Left colon (tissue), 2 donors: ENCODE data around the gene KATNAL2. TPM values are rescaled to one million over a fixed set of nuclear protein-coding genes. Genes with fewer than 3 reads are reported as not detected.
A peak's percentile ranks its signal among the peaks of the same experiment; 100 is the strongest.
"Not testable (repeated sequence)": the region's sequence is repeated elsewhere in the genome, so short reads cannot be mapped to it uniquely, and the experiment has no call there.

Source experiments
- ATAC-seq: fragments of 200-7000 bp; cut with Tn5 transposase; one replicate; pipeline ENCODE4 v1.9.1; 2020; ENCODE audit warnings: mild to moderate bottlenecking, moderate library complexity
- DNase-seq, 2 donors: peaks; one replicate each; pipeline ENCODE4 v3.0.0-alpha.2; 2020
- intact Hi-C, 2 donors: fragments of 100-400 bp; cut with DNase I in 1 of 2; cut with micrococcal nuclease in 1 of 2; formaldehyde crosslinking; loops; one replicate each; pipeline versions ENCODE4 v1.11.2 to v1.14.0; 2022; cut with DNase I, micrococcal nuclease
- total RNA-seq, 2 donors: library from RNA; stranded (reverse); fragmentation: NEBNext Ultra II Directional; extraction: Animal tissue kit (Norgen Biotek cat#: 25700); gene quantifications; one replicate each; pipeline ENCODE4 v1.2.1, GENCODE V29; 2021
- donor health status: DM: no; HTN: no; CAD: no.
- donor health status: DM: yes; HTN: yes; CAD: no.

The KATNAL2 gene
- total RNA-seq, 2 donors from 2014 or later, result 2.1 to 3.7 TPM

DNA sequence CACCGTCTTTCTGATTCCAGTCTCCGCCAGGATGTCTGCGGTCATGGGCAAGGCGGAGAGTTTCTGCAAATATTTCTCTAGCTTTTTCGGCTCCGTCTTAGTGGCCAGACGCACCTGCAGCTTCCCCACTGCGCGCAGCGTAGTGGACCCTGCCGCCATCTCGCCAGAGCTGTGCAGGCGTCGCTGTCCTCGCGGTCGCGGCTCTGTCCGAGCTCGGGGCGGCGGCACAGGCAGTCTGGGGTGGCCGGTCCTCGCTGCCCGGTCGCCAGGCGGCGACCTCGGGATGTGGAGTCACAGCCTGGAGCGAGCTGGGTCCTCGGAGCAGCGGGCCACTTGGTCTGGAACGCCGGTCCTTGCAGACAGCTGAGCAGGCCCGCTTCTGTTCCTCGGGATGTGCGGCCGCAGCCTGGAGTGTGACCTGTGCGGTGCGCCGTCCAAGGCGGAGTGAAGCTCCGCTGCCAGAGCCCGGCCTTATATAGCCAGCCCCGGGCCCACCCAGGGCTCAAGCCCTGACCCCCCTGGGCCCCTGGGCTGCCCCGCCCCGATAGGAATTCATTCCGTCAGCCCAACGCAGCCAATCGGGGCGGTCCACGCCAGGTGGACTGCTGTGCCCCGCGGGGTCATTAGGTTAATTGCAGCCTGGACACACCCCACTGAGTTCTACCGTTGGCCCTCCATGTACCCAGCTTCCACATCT lies 106.5 kb downstream of the KATNAL2 start:
- ATAC-seq, result peak; percentile 28
- DNase-seq, intact Hi-C loops: not testable (repeated sequence)

DNA sequence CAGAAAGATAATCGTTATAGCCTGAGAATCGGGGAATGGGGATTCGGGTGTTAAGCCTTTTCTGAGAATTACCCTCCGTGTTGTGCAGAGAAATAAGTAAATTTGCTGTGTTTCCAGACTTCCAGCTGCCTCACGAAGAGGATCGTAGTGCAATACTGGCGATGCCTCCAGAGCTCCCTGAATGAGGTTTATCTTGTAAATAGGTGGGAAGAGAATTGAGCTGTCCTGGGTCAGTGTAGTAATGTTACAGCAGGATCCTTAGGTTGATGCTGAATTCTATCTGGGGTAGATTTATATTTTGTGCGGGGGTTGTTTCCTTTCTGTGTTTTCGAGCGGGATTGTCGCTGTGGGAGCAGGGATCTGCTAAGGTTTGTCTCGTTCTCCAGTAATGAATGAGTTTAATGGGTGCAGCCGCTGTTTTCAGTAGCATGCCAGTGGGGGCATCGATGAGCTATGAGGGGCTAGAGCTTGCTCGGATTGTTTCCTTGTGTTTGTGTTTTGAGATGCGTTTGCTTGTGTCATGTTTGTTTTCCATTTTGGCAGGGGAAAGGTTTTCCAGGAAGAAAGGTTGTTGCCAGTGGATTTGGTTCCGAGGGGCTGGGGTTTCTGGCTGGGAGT lies 108.3 kb downstream of the KATNAL2 start:
- ATAC-seq, DNase-seq, intact Hi-C loops: not testable (repeated sequence)

DNA sequence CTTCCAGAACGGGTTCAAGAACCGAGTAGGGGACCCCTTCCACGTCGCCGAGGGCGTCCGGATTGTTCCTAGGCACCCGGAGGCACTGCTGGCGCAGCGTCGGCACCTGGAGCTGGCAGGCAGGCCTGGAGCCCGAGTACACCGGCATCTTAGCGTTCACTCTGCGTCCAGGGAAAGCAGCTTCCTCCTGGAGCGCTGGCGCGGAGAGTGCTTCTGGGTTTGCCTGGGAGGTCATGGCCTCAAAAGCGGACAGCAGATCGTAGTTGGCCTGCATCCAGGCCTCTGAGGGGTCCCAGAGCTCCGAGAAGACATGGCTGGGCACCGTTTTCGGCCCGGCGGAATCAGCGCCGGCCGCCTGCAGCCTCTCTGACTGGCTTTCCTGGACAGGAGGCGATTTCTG lies 111.3 kb downstream of the KATNAL2 start:
- intact Hi-C loops, ATAC-seq, DNase-seq: not testable (repeated sequence)

DNA sequence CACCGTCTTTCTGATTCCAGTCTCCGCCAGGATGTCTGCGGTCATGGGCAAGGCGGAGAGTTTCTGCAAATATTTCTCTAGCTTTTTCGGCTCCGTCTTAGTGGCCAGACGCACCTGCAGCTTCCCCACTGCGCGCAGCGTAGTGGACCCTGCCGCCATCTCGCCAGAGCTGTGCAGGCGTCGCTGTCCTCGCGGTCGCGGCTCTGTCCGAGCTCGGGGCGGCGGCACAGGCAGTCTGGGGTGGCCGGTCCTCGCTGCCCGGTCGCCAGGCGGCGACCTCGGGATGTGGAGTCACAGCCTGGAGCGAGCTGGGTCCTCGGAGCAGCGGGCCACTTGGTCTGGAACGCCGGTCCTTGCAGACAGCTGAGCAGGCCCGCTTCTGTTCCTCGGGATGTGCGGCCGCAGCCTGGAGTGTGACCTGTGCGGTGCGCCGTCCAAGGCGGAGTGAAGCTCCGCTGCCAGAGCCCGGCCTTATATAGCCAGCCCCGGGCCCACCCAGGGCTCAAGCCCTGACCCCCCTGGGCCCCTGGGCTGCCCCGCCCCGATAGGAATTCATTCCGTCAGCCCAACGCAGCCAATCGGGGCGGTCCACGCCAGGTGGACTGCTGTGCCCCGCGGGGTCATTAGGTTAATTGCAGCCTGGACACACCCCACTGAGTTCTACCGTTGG lies 112.4 kb downstream of the KATNAL2 start:
- intact Hi-C loops, DNase-seq: not testable (repeated sequence)
- ATAC-seq, result peak; percentile 31

DNA sequence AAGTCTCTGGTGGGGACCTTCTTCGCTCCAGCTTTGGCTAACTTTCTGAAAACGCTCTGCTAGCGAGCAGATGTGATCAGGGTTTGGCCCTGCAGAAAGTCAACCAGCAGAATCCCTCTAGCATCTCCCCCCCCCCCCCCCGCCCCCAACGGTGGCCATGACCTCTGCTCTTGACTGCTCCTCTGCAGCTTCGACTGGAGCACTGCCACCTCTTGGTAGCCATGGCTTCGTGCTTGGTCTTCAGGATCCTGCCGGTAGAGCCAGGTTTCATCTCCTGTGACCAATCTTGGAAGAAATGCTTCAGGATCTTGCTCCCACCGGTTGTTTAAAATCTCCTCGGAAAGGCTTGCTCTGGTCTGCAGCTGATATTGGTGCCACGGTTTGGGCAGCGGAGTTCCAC lies 113.5 kb downstream of the KATNAL2 start:
- DNase-seq, intact Hi-C loops, ATAC-seq: not testable (repeated sequence)

DNA sequence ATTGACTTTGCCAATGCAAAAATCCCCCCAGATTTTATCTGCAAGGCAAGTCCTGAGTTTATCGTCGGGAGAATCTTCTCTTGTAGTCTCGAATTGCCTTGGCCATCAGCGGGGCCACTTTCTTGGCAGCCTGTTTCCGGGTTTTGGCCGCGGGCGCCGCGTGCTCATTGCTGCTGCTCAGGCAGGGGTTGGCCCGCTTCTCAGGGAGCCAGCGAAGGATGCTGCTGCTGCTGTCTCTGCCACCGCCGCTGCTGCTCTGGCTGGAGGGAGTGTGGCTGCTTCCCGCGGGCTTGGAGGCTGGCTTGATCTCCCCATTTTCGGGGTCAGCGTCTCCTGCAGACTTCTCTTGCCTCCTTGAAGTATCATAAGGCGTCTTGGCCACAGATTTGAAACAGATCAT lies 115.5 kb downstream of the KATNAL2 start:
- ATAC-seq, result no peak
- DNase-seq, result no peak
- intact Hi-C loops, result no loop called here

DNA sequence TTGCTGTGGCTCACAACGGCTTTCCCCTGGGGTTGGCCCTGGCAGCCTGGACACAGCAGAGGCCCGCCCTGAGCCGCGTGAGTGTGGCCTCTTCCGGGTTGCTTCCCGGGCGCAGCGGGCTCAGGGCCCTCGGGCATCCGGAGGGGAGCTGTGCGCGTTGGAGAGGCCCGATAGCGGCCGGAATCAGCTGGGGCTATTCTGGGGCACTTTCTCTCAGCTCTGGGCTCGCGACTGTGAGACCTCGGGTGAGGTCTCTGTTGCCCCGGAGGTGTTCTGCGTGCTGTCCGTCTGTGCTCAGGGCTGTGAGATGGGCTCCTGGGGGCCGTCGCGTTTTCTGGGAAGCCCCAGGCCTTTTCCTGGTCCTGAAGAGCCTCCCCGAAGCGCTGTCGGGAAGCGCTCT lies 117.2 kb downstream of the KATNAL2 start:
- not testable (repeated sequence) for DNase-seq

DNA sequence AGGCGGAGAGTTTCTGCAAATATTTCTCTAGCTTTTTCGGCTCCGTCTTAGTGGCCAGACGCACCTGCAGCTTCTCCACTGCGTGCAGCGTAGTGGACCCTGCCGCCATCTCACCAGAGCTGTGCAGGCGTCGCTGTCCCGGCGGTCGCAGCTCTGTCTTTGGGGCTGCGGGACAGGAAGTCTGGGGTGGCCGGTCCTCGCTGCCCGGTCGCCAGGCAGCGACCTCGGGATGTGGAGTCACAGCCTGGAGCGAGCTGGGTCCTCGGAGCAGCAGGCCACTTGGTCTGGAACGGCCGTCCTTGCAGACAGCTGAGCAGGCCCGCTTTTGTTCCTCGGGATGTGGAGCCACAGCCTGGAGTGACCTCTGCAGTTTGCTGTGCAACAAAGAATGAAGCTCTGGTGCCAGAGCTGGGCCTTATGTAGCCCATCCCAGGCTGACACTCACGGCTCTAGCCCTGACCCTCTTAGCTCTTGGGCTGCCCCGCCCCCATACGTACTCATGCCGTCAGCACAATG lies 117.8 kb downstream of the KATNAL2 start, which contains the start of gene ELOA2:
ELOA2 (minus strand) TSS at position 466 of the 516 bp plus-strand sequence; CDS start at position 109, 357 bp downstream.
- intact Hi-C loops, result no loop called here
- no peak for DNase-seq
- no peak for ATAC-seq

More for the DNA sequence above, 117.2 kb downstream of the KATNAL2 start:
- intact Hi-C loops, ATAC-seq: not testable (repeated sequence)

DNA sequence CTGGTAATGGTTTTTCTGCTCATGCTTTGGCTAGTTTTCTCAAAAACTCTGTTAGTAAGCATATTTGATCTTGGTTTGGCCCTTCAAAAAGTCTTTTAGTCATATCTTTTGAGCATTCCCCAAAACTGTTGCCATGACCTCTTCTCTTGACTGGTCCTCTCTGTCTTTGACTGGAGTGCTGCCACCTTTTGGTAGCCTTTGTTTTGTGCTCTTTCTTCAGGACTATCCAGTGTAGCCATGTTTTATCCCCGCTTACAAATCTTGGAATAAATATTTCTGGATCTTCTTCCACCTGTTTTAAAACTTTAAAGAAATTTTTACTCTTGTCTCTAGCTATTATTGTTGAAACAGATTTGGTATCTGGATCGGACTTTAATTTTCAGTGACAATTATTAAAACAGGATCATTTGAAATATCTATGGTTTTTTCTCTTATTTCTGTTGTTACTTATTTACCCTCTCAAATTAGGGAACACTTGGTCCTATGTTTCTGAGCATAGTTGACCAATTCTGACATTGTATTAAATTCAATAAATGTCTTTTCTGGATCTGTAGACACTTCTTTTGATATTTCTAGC lies 119.0 kb downstream of the KATNAL2 start:
- DNase-seq (peak in 1 of 2 donors; percentile 9), ATAC-seq (no peak)

DNA sequence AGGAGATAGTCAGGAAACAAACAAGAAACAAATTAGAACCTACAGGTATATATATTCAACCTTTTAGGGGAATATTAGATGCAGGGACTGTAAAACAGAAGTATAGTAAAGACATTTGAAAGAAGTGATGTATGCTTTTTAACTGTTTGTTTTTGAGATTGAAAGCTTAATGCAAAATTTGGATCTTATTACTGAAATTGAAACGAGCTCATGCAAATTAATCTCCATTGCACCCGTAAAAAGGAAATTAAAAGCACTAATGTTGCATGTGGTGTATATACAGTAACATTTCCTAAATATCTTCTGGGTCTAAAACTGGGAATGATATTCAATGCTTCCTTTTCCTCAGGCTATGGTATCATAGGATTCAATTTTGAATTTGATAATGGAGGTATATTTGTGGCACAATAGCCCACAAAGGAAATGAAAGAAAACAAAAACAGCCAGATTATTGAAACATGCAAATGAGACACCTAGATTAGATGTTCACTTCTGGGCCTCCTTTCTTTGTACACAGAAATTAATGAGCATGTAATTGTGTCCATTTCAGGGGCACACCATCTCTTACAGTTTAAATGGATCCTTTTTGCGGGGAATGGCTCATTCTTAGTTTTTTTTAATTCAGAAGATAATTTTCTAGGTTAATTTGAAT lies 119.7 kb downstream of the KATNAL2 start:
- DNase-seq, result no peak
- intact Hi-C loops, result no loop called here
- no peak for ATAC-seq

More for the DNA sequence above, 119.0 kb downstream of the KATNAL2 start:
- intact Hi-C loops, result no loop called here

DNA sequence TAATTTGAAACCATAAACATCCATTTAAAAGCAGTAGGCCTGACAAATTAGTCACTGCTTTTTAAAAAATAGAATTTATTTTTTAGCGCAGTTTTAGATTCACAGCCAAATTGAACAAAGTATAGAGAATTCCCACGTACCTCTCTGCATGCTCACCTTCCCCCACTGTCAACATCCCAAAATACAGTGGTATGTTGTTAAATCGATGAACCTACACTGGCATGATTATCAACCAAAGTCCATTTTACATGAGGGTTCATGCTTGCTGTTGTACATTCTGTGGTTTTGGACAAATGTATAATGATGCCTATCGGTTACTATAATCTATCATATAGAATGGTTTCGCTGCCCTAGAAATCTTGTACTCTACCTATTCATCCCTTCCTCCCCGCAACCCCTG lies 123.6 kb downstream of the KATNAL2 start:
- DNase-seq (no peak), ATAC-seq (no peak)
- intact Hi-C loops, result no loop called here

DNA sequence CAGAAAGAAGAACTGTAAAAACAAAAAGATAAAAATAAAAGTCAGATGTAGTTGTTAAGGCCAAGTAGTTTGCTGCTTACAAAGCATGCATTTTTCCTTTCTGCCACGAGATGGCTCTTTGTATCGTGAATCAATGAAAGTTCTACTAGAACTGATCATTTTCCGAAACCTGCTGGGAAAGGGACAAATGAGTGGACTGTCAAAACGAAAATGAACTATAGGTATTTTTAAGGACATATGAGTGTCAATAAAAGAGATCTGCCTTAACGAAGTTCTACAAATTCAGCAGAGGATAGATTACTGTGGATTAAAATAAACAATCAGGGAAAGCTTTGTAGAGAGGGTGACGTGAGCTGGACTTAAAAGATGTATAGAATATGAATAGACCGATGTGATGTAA lies 133.1 kb downstream of the KATNAL2 start:
- ATAC-seq, result peak; percentile 39
- intact Hi-C loops, result no loop called here
- no peak for DNase-seq

DNA sequence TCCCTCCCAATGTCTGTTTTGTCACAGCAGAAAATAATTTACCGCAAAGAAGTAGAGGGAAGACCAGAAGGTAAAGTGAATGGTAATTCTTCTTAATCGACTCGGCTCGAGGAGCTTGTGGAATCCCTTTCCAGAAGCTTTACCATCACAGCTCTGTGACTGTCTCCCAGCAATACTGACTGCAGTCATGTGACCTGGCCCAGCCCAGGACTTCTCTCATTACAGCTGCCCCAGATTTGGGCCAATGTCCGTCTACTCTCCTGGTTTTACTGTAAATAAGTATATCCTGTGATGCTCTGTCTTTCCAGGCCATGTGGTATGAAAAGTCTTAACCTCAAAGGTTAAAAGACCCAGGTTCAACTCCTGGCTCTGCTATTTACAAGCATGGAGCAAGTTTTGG lies 137.0 kb downstream of the KATNAL2 start:
- no peak for ATAC-seq
- DNase-seq, result no peak
- intact Hi-C loops, result no loop called here

DNA sequence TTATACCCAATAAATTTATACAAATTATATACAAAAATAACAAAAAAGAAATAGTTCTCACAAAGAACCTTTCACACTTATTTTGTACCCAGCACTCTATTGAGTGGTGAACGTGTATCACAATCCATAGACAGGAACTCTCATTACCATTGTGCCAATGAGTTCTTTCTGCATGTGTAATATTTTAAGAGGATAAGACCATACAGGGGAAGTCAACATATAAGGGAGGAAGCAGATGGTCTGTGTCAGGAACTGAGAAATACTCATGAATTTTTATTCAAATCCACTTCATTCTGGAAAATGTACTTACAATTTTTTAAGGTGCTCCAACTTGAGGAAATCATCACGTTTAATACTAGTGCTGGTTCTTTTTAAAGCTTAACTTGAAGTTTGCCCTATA lies 145.1 kb downstream of the KATNAL2 start:
- intact Hi-C loops, result no loop called here
- no peak for DNase-seq
- ATAC-seq, result no peak

DNA sequence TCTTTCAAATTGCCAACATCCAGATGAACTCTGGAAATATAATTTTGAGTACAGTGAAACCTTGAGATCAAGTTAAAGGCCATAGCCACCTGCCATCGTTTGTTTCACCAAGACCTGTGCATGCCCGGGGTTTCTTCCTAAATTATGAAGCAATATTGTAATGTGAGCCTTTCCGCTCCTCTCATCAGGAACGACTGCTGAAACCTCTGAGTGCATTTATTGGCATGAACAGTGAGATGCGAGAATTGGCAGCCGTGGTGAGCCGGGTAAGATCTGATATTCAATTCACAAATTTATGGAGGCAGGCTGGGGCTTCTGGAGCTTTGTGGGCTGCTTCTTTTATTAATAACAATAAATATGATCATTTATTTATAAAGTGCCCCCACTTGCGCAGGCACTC lies 145.7 kb downstream of the KATNAL2 start:
- DNase-seq (no peak), ATAC-seq (no peak)
- intact Hi-C loops, result no loop called here

DNA sequence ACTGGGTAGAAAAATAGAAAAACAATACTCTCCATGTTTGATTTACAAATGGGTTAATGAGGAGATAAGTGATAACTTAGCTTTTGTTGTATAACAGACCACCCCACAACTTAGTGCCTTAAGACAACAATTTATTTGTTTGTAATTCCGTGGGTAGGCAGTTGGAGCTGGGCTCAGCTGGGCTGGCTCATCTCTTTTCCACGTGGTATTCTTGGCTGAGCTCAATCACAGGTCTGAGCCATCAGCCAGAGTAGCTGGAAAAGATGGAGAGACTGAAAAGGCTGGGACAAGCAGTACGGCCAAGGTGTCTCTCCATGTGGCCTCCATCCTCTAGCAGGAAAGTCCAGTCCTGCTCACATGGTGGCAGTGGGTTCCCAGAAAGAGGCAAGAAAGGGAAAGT lies 150.2 kb downstream of the KATNAL2 start:
- intact Hi-C loops, result no loop called here
- DNase-seq (no peak), ATAC-seq (no peak)

DNA sequence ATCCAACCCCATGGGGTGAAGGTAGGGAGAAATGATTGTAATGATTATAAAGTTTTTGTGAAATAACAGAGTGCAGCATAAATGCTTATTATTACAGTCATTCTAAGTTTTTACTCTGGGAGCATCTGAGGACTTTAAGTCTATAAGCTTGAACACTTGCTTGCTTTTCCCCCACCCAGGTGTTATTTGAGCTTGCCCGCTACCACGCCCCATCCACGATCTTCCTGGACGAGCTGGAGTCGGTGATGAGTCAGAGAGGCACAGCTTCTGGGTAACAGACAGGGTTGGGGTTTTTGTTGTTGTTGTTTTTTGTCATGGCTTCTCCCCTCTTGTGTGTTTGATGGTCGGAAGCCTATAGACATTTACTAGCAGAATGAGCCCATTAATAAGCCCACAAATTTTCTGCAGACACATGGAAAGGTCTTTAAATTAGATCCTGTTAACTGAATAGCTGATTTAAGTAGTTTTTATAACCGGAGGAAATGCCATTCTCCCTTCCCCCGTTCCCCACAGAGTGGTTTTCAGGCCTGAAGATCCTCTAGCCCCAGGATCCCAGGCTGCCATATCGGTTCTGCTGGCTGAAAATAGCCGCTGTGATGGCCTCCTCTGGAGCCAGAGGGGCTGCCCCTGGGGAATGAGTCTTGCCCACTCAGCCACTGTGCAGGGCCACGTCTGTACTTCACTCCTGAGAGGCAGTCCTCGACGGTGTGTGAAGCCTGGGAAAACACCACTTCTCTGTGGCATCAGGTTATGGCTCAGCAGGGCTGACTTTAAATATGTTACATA lies 157.9 kb downstream of the KATNAL2 start:
- ATAC-seq (peak; percentile 73), DNase-seq (peak in 1 of 2 donors; percentile 17)
- intact Hi-C loops, result no loop called here

DNA sequence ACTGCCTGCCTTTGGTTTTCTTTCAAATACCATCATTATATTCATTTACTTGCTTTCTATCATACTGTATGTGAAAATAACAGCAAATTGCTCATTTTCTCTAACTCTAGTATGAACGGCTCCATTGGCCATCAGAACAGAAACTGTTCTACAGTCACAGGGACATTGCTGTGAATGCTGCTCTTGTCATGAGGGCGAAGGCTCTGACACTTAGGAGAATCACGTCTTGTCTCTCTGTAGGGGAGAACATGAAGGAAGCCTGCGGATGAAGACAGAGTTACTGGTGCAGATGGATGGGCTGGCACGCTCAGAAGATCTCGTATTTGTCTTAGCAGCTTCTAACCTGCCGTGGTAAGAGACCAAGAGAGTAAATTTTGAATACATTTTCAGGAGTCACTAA lies 159.7 kb downstream of the KATNAL2 start:
- intact Hi-C loops, result no loop called here
- DNase-seq (no peak), ATAC-seq (no peak)
